ENCODE measurements around the gene SLC8B1.

The SLC8B1 gene

GRCh38 chr12:113316155-113316554, 18.8 kb downstream of the SLC8B1 start:
- no peak for DNase-seq (ENCODE audit: low read depth)
- TF ChIP-seq CTCF (IDR thresholded peaks at IDR 0.05; ENCODE audit: insufficient read depth, low read depth, low read length, missing control alignments): no peak
- H3K4me3 ChIP-seq (ENCODE audit: low read depth, low read length): no peak overlapping the region

GRCh38 chr12:113315358-113315757, 19.6 kb downstream of the SLC8B1 start:
- no peak for TF ChIP-seq CTCF (IDR thresholded peaks at IDR 0.05; ENCODE audit: insufficient read depth, low read depth, low read length, missing control alignments)
- H3K4me3 ChIP-seq (ENCODE audit: low read depth, low read length): no peak overlapping the region
- no peak for DNase-seq (ENCODE audit: low read depth)

GRCh38 chr12:113314121-113314529, 20.8 kb downstream of the SLC8B1 start:
- H3K4me3 ChIP-seq (ENCODE audit: low read depth, low read length): no peak overlapping the region
- no peak for DNase-seq (ENCODE audit: low read depth)
- TF ChIP-seq CTCF (IDR thresholded peaks at IDR 0.05; ENCODE audit: insufficient read depth, low read depth, low read length, missing control alignments): no peak

GRCh38 chr12:113310489-113310888, 24.4 kb downstream of the SLC8B1 start:
- peak; percentile 26 for DNase-seq (ENCODE audit: low read depth)
- TF ChIP-seq CTCF (IDR thresholded peaks at IDR 0.05; ENCODE audit: insufficient read depth, low read depth, low read length, missing control alignments): no peak
- no peak overlapping the region for H3K4me3 ChIP-seq (ENCODE audit: low read depth, low read length)

- no peak for TF ChIP-seq CTCF (IDR thresholded peaks at IDR 0.05; ENCODE audit: insufficient read depth, low read depth, low read length, missing control alignments)
- no peak overlapping the region for H3K4me3 ChIP-seq (ENCODE audit: low read depth, low read length)
- DNase-seq (ENCODE audit: low read depth): no peak
Observed at GRCh38 chr12:113306382-113306781, 28.5 kb downstream of the SLC8B1 start.

GRCh38 chr12:113305281-113305856, 29.5 kb downstream of the SLC8B1 start:
- no peak for DNase-seq (ENCODE audit: low read depth)
- TF ChIP-seq CTCF (IDR thresholded peaks at IDR 0.05; ENCODE audit: insufficient read depth, low read depth, low read length, missing control alignments): no peak

More at GRCh38 chr12:113305281-113305856, 29.5 kb downstream of the SLC8B1 start:
- H3K4me3 ChIP-seq (ENCODE audit: low read depth, low read length): no peak overlapping the region

All from GM12865 (cell line).